ENCODE data around the gene MEIS2.
A peak's percentile ranks its signal among the peaks of the same experiment; 100 is the strongest.

Gene MEIS2

DNA sequence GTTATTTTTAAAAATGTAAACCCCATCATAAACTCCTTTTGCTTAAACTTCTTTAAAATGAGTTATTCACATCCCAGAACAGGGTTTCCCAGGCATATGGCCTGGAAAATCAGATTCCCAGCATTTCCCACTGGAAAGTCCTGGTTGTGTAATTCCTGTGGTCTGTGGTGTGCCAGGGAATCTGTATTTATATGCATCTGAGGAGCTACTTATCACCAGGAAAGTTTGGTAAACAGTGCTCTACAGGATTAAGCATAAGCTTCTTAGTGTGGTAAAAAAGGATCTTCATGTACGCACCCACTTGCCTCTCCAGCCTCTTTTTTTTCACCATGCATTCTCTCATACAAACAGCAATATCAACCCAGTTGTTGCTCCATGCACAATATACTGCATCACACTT lies 28.2 kb downstream of the MEIS2 start:
- no peak for DNase-seq

DNA sequence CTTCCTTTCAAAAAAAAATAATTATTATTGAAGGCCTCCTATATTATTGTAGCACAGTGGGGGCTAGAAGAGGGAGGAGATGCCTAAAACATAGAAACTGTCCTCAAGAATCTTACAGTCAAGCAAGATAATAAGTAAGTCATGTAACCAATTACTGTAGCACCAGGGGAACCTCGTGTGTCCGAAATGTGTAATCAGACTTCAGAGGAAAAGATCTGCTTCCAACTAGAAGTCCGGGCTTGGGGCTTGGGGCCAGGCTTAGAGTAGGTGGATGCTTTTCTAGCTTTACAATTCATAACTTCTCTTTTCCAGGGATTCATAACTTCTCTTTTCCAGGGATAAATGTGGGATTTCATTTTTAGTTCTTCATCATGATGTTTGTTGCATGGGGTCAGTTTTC lies 29.2 kb downstream of the MEIS2 start:
- no peak for DNase-seq

DNA sequence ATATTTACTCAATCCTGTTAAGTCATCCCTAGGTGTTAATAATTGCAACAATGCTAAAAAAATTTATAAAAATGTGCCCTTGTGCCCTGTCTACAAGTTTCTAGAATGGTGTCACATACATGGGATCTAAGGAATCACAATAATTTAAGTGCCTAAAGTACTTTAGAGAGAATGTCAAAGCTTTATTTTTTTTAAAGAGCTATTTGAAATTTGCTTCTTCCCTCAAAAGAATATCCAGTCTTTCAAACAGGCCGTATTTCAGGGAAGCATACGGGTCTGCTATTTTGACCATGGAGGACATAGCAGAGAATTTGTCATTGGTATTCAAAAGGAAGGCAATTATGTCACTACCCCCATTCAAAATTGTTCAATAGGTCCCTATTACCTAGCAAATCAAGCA lies 29.7 kb downstream of the MEIS2 start:
- DNase-seq: no peak

DNA sequence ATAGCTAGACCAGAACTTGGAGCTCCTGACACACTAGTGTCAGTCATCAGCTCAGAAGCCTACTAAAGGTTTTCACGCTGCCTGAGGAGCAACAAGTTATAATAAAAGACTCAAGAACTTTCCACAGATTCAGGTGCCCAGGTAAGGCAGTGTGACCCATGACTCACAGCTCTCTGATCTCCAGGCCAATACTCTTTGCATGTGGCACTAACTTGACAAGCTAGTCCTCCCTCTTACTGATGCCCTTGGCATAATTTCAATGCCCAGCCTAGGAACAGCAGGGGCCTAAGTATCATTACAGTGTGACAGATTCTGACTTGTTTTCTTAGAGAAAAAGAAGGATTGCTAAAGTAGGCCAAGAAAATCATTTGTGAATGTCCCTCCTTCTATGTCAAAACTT lies 38.4 kb downstream of the MEIS2 start:
- DNase-seq: no peak

DNA sequence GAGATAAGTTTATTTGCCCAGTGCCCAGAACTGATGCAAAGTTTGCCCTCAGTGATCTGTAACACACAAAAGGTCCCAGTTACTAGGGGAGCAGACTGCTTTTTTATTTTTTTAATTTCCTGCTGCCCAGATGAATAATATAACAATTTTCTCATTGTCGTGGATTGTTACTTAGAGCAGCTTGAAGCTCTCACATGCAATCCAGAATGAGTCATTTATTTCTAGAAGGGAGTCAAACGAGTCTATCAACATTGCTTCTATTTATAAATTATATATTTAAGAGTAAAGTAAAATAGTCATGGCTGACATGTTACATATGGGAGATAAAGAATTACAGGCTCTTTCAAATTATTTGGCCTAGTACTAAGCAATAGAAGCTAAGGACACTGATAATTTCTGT lies 41.3 kb downstream of the MEIS2 start:
- no peak for DNase-seq

DNA sequence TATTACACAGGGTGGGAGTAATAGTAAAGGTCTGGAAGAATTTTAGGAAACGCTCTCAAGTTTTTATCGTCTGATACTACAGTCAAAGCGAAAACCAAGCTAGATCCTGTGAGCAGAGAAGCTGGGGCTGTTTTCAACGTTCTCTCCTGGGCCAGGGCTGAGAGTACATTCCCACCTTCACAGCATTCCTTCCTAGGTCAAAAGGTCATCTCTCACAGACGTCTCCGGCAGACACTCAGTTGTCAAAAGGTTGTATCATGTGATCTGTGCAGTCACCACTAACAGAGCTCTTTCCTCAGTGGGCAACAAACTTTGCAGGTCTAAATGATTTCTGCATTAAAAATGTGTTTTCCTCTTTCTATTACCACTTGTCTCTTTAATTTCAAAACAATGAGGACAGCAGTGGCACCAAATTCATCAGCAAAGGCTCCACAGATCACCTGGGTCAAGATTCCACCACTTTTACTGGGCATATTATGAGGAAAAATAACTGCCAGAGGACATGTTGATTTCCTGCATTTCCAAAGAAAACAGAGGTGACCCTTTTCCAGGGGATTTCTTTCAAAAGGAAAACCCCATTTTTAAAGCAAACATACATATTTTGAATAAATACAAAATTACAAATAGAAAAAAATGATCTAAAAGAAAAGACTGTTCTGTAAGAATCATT lies 41.9 kb downstream of the MEIS2 start:
- DNase-seq: no peak

DNA sequence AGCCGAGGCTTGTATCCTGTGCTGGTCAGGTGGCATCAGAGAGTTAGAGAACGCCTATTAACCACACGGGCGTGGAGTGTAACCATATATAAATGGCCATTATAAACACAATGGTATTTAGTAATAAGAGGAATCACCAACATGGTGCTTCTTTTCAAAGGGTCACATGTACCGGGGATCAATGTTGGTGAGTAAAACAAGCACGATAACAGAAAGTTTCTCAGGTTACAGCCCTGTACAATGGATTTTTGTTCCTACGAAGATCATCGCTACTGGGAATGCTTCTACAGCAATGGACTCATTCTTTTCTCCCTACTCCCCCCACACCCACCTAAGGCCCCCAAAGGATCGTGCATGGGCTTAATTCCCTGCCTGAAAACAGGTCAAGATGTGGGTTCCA lies 42.5 kb downstream of the MEIS2 start:
- no peak for DNase-seq

DNA sequence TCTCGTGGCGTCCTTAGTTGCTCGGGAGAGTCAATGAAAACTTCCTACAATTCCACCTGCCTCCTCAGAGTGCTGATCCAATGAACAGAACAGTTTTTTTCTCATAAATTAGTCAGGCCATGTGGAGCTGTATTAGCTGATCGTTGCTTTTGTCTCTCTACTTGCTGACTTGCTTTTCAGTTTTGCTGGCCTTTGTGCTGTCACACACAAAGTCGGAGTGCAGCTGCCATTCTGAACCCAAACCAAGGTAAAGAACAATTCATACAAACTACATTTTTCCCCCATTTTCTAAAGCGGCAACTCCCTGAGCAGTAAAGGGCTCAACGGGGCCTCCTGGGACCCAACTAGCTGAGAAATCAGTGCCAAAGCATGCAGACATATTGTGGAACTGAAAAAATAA lies 43.1 kb downstream of the MEIS2 start:
- no peak for DNase-seq

DNA sequence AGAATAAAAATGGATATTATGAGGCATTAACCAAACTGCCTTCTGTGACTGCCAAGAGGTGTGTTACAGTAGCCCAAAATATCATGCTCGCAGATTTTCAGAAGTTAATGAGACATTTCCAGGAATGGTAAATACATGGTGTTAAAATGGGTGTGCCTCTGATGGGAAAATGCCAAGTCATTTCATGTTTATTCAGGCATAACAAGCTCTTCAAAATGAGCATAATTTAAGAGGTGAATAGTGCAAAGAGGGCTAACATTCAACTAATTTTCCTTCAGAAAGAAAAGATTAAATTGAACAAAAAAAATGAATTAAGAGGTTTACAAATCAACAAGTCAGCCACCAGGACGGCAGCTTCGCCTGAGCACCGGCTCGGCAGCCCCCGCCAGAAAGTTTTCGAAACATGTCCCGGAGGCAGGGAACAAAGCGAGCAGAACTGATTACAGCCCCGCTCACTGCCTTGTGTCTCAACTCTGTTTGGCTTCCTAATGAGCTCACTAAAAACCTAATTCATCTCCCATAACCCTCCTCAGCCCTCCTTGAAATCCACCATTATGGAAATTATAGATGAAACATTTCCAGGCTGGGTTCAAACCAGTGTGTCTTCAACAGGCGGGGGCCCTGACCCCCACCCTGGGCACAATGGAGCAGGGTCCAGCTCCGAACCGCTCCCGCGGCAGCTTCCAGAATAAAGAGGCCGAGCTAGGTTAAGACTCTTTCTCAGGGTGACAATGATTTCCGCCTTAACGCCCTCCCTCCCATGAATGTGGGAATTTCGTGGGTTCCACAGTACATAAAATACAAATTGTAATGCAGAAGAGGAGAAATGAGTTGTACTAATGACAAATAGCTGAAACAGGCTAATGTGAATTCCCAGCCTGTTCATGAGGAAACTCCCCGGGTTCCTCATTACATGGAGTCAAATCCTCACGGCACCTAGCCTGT lies 43.9 kb downstream of the MEIS2 start:
- DNase-seq: peak; percentile 79

DNA sequence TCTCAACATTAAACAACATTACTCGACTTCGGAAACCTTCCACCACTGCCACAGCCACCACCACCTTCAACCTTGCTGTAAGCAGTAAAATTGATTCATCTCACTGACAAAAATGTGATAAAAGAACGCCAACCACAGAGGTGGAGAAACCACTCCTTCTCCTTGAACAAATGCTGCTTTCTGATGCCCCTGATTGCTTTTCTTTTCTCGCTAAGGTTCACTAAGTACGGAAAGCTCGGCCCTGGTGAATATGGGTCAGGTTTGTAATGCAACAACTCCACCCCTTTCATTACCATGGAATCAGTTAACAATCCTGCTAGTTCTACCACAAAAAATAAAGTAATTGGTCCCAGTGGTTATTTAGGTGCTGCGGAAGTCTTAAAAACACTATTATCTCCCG lies 44.9 kb downstream of the MEIS2 start:
- no peak for DNase-seq

DNA sequence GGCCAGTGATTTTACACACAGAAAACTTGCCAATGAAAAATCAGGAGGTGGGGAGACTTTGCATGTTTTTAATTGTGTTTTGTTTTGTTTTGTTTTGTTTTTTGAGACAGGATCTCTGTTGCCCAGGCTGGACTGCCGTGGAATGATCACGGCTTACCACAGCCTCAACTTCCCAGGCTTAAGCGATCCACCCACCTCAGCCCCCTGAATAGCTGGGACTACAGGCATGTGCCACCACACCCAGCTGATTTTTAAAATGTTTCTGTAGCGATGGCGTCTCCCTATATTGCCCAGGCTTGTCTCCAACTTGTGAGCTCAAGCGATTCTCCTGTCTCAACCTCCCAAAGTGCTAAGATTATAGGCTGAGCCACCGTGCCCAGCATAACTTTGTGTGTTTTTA lies 46.0 kb downstream of the MEIS2 start:
- DNase-seq: no peak

DNA sequence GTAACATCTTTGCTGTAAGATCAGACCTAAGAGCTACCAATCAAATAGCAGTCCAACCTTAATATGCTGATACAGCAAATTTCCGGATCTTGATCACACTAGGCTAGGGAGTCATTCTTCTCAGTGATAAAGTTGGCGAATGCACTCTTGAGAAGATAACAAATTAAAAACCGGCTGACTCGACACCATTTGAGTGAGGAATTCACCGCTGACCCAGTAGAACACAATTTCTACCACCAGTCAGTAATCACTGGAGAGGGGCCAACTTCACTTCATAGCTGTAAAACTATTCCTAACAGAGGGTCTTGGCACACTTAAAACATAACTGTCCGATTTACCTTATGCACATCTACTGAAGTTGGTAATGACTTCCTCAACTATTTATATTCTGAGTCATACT lies 47.2 kb downstream of the MEIS2 start:
- DNase-seq: no peak

DNA sequence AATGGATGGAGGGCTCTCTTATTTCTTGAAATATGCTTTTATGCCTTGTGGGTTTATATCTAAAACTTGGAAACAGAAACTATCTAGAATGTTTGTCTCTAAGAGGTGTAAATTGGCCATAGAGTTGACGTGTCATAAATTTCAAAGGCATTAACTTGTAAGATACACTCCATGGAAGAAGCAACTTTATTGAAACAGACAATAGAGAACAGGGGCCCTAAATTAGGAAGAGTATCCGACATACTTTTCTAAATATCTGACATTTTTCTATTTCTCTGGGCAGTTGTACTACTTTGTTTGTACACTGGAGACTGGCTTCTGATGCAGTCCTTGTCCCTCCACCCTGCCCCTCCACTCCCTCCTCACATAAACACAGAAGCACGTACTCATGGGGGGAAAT lies 50.0 kb downstream of the MEIS2 start:
- no peak for DNase-seq

DNA sequence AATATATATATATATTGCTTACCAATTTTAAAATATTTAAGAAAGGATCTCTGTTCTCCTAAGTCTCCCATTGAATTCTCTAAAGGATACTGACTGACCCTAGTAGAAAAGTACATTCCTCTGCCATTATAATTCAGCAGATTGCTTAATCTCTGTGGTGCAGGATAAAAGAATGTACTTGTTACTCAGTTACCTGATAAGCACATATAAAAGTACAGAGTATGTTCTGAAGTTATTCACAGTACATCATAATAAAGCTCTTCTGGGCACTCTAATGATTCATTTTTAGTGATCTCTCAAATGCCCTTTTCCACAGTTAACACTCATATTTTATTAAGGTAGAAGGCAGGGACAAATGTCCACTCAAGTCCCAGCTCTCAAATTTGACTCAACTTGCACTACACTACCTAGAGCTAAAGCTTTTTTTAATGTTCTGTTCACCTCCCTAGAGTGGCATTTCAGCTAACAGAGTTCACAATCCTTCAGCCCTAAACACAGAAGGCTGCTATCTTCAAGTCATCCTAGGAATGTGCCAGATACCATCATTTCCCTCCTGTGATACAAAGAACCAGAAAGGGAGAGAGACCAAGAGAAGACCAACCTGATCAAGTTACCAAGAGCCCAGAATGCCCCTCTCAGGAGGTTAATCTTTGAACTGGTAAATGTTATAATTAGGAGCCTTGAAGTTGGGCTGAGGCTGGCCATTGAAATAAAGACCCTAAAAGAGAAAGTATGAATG lies 53.3 kb downstream of the MEIS2 start:
- no peak for DNase-seq

DNA sequence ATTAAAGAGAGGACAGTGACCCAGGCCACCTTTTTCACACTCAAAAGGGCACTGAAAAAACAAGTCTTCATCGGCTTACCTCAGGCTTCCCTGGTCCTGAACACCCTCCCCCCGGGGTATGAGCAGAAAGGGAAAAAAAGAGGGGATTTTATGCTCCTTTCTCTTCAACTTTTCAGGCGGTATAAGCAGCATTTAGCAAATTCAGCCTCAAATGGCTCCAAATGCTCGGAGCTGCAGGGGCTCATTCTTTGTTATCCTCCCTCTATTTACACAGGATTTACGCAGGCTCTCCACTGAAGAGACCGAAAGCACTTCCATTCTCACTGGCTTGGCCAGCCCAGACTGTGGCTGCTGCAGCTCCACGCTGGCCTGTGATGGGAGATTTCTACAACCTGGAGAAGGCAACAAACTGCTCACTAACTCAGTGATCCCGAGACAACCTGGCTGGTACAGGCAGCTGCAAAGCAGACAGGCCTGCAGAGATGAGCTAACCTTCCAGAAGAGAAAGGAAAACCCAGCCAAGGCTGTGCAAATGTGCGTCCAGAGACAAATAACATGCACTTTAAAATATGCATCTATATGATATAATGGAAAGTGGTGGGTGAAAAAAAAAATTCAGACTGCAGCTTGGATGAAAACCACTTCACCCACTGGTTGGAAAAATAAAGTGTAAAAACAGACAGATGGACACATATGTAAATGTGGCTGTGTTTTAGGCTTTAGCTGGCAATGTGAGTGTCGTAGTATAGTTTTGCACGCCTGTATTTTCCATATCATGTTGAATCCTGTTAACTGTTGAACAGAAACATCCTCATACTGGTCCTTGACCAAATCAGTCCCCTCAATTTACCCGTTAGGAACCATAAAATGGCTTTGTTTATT lies 54.2 kb downstream of the MEIS2 start:
- peak; percentile 3 for DNase-seq

DNA sequence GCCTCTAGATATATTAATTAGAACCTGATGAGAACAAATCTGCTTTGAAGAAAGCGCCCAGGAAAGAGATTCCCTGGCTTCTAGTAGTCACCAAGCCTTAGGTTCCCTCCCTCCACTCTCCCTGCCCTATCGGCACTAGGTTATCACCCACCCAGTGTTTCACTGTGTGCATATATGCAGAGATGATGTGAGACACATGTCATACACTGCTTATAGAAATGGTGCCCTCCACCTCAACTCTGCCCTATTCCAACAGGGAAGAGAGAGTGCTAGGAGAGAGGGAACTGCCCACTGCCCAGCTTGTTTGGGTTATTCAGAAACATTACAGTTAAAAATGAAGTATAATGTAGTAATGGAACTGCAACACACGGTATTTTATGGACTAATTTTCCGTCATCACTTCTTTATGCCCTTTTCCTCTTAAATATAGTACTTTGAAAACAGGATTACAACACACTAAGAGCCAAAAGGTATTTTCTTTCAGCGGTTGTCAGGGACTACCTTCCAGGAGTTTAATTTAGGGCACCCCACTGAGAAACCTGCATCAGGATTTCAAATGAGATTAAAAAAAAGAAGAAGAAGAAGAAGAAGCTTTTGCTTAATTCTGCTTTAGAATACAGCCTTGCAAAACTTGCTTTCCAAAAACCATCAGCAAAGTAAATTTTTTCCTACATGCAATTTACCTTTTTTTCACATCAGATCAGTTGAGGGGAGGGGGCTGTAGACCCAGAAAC lies 55.3 kb downstream of the MEIS2 start:
- DNase-seq: no peak

DNA sequence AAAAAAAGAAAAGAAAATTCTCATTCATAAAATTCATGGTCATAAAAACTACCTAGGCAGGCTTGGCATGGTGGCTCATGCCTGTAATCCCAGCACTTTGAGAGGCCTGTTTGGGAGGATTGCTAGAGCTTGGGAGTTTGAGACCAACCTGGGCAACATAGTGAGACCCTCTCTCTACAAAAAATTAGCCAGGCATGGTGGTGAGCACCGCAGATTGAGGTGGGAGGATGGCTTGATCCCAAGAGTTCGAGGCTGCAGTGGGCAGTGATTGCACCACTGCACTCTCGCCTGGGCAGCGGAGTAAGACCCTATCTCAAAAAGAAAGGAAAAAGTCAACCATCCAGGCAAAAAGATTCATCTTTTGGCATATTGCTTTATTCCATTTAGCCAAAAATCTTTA lies 58.5 kb downstream of the MEIS2 start:
- DNase-seq: no peak

DNA sequence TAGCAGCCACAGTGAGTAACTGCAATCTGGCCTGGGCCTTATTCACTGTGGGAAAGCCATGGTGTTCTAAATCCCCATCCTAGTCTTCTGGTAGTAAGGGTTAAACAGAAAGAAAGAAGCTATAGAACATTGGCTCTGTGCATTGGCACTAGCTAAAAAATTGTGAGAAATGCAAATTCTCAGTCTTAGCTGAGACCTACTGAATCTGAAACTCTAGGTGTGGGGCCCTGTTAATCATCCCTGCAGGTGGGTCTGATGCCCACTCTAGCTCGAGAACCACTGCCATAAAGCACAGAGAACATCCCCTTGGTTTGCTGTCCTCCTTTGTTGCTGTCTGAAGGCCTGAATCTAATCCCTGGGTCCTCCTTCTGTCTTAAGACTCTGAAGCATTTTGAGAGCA lies 59.3 kb downstream of the MEIS2 start:
- no peak for DNase-seq

DNA sequence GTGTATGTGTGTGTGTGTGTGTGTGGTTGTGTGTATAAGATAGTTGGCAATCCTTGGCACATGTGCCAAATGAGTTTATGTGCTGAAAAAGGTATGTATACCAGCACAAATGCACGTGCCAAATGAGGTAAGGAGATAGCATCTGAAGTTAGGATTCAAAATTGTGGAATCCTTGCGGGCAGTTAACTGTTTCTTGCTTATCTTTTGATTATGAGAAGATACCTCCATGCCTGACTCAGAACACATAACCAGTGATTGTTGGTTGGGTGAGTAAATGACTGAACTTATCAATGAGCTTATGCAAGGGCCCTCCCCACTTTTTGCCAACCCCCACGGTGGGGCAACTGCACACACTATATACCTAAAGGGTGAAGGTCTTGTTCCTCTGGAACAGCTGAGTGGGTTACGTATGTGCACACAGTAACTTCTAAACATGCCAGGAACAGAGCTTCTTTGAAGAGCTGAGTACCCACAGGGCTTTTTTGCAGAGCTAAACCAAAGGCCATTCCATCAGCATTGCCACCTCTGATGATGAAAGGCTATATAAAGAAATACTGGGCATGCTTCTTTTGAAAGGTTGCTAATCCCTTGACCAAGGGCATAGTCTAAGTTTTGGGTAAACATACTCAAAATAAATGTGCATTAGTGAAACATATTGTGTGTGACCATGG lies 60.1 kb downstream of the MEIS2 start:
- DNase-seq: no peak

DNA sequence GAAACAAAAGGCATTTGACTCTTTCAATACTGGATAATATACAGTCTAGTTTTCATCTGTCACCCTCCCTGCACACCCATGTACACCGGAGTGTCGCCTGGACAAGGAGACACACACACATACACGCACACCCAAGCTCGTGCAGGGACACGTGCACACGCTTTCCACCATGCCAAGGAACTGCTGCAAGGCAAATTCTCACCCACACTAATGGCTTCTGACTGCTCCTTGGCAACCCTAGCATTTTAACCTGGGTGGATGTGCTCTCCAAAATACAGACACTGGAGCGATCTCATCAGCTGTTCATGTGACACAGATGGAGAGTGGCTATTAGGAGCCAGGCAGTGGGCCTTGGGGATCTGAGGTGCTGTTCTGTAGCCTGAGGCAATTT lies 61.6 kb downstream of the MEIS2 start:
- no peak for DNase-seq

Data from NCI-H1105 treated with DMSO at 0.1 percent for 48 hours (cell line).